GM23248 (cell line): ENCODE measurements around the gene GRM7. TPM values are rescaled to one million over a fixed set of nuclear protein-coding genes. Genes with fewer than 3 reads are reported as not detected.

Source experiments
- DNase-seq: peaks from one replicate; pipeline ENCODE4 v3.0.0-alpha.2; 2015
- H2AFZ ChIP-seq: fragments of 200-600 bp; sonication (generic); 2 replicates; pipeline ENCODE4 v1.6.1; 2016; ENCODE audit warnings: antibody characterized with exemption
- H3F3A ChIP-seq: fragments of 200-600 bp; sonication (generic); 2 replicates; pipeline ENCODE4 v1.6.1; 2016; ENCODE audit warnings: mild to moderate bottlenecking, antibody characterized with exemption, mixed run types; ENCODE audit not compliant: insufficient read depth
- H3K27ac ChIP-seq: fragments of 200-600 bp; sonication (generic); 2 replicates; pipeline ENCODE4 v1.5.1; 2016; ENCODE audit warnings: mild to moderate bottlenecking
- H3K27me3 ChIP-seq: fragments of 200-600 bp; sonication (generic); replicated peaks from 2 replicates; pipeline ENCODE4 v1.6.1; 2016; ENCODE audit warnings: mild to moderate bottlenecking; ENCODE audit not compliant: insufficient read depth
- H3K36me3 ChIP-seq: fragments of 200-600 bp; sonication (generic); 2 replicates; pipeline ENCODE4 v1.6.1; 2016; ENCODE audit warnings: low read depth, mild to moderate bottlenecking
- H3K4me1 ChIP-seq: fragments of 200-600 bp; sonication (generic); 2 replicates; pipeline ENCODE4 v1.6.1; 2016; ENCODE audit warnings: mild to moderate bottlenecking; ENCODE audit not compliant: insufficient read depth
- H3K4me2 ChIP-seq: fragments of 200-600 bp; sonication (generic); one replicate; pipeline ENCODE4 v1.6.1; 2016; ENCODE audit warnings: mild to moderate bottlenecking; ENCODE audit not compliant: unreplicated experiment
- H3K4me3 ChIP-seq: fragments of 200-600 bp; sonication (generic); 2 replicates; pipeline ENCODE4 v1.5.1; 2016; ENCODE audit warnings: mild to moderate bottlenecking
- H3K79me2 ChIP-seq: fragments of 200-600 bp; sonication (generic); 2 replicates; pipeline ENCODE4 v1.6.1; 2016; ENCODE audit warnings: mild to moderate bottlenecking; ENCODE audit not compliant: insufficient read depth
- H3K9ac ChIP-seq: fragments of 200-600 bp; sonication (generic); 2 replicates; pipeline ENCODE4 v1.6.1; 2016; ENCODE audit warnings: mild to moderate bottlenecking
- H3K9me2 ChIP-seq: fragments of 200-600 bp; sonication (generic); 2 replicates; pipeline ENCODE4 v1.6.1; 2016; ENCODE audit warnings: mixed run types, mild to moderate bottlenecking, moderate library complexity; ENCODE audit not compliant: insufficient read depth
- H3K9me3 ChIP-seq: fragments of 200-600 bp; sonication (generic); one replicate; pipeline ENCODE4 v1.6.1; 2017; ENCODE audit warnings: low read depth
- H4K20me1 ChIP-seq: fragments of 200-600 bp; sonication (generic); 2 replicates; pipeline ENCODE4 v1.6.0; 2016; ENCODE audit not compliant: insufficient read depth
- EZH2 ChIP-seq: fragments of 200-600 bp; sonication (generic); IDR thresholded peaks from 2 replicates; pipeline ENCODE4 v1.6.1; 2018; ENCODE audit warnings: antibody characterized with exemption, mild to moderate bottlenecking; ENCODE audit not compliant: insufficient read depth, poor library complexity, severe bottlenecking
- EZH2phosphoT487 ChIP-seq: fragments of 200-600 bp; sonication (generic); IDR thresholded peaks from 2 replicates; pipeline ENCODE4 v1.6.1; 2018; ENCODE audit warnings: antibody characterized with exemption, moderate library complexity, mild to moderate bottlenecking, low read depth; ENCODE audit not compliant: insufficient read depth
- WGBS, 2 experiments: methylation state at CpG; one replicate each; pipeline ENCODE4 v1.1.6; 2015 to 2017; ENCODE audit warnings: low lambda C conversion rate in 2 of 2, low coverage in 1 of 2; ENCODE audit errors: missing lambda C conversion rate in 2 of 2; 5-methylcytosine and 5-hydroxymethylcytosine counted together
- in situ Hi-C: fragments of 300-500 bp; cut with MboI; formaldehyde crosslinking; loops from 2 replicates; pipeline ENCODE4 v1.15.0; 2020
- polyA plus RNA-seq: library from polyadenylated mRNA; unstranded; fragments of >200 nt; fragmentation: Nextera tagmentation; extraction: Ambion mirVana; gene quantifications from 2 replicates; pipeline ENCODE4 v1.2.1, GENCODE V29; 2016
- total RNA-seq: library from RNA; depleted of rRNA; stranded (reverse); fragments of >200 nt; shearing (Covaris generic); gene quantifications from 2 replicates; pipeline ENCODE4 v1.2.3, GENCODE V29; 2014

GRM7 gene
- total and polyA plus RNA-seq, 2 experiments from 2014 or later, result not detected

DNA sequence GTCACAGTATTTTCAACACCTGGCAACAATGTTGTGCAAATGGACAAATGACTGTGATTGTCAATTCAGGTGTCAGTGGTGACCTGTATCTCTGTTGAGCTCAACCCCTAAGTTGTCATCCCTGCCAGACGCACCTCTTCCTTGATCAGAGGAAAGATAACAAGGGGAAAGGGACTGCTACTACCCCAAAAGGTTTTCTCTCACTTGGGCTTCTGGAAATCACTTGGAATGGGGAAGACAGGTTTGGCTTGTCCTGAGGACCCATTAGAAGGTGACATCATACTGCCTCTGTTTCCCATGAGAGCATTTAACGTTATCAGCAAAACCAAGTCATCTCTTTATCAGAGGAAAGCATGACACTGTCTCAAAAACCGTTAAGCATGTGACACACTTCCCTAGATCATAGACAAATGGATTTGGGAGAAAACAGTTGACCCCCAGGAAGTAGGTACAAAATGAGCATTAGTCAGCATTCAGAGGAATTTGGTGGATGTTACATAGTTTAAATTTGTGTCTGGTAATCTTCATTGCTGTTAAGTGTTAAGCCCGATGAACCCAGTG, 769.5 kb downstream of the GRM7 start:
- no peak overlapping the region for H3K4me3 ChIP-seq
- in situ Hi-C loops, result no loop called here
- 22 to 28% methylated on average over 4 of the region's 4 CpGs for WGBS, 2 experiments
- H3K4me2 ChIP-seq, result no peak overlapping the region
- no peak overlapping the region for H2AFZ ChIP-seq
- no peaks in the 10 kb centered on the region for H3K4me1 ChIP-seq
- no peak overlapping the region for H3K27ac ChIP-seq
- H3K27me3 ChIP-seq, result no peaks in the 10 kb centered on the region
- H3K9me2 ChIP-seq, result no peaks in the 10 kb centered on the region
- H3K79me2 ChIP-seq, result no peaks in the 10 kb centered on the region
- no peaks in the 10 kb centered on the region for H3K36me3 ChIP-seq
- no peaks in the 10 kb centered on the region for H4K20me1 ChIP-seq
- no peak for DNase-seq
- no peaks in the 10 kb centered on the region for H3F3A ChIP-seq
- TF ChIP-seq EZH2phosphoT487 (no peak), EZH2 (no peak)
- no peak overlapping the region for H3K9ac ChIP-seq
- H3K9me3 ChIP-seq, result no peaks in the 10 kb centered on the region

DNA sequence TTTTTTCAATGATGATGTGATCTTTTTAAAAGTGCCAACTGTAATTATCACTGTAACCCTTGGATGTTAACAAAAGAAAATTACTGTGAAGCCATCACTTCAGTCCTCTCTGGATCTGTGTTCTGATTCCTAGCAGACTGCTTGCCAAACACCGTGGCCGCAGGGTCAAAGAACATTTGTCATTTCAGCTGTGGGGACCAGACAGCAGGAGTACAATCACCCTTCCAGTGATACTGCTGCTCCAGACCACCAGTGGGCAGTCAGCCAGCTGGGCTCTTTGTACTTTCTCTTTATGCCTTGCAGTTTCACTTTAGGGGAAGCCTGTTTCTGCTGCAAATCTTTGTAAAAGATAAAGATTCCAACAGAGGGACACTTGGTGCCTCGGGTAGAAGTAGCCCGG, 770.0 kb downstream of the GRM7 start:
- Histone ChIP-seq H4K20me1 (no peaks in the 10 kb centered on the region), H3K36me3 (no peaks in the 10 kb centered on the region), H3K27me3 (no peaks in the 10 kb centered on the region), H3K27ac (no peak overlapping the region), H3K9me2 (no peaks in the 10 kb centered on the region), H3K9ac (no peak overlapping the region), H3K4me2 (no peak overlapping the region), H3F3A (no peaks in the 10 kb centered on the region), H3K4me3 (no peak overlapping the region), H3K79me2 (no peaks in the 10 kb centered on the region), H3K9me3 (no peaks in the 10 kb centered on the region), H2AFZ (no peak overlapping the region), H3K4me1 (no peaks in the 10 kb centered on the region)
- WGBS, 2 experiments, result 5 to 6% methylated on average over 4 of the region's 4 CpGs
- TF ChIP-seq EZH2 (no peak), EZH2phosphoT487 (no peak)
- DNase-seq, result no peak
- in situ Hi-C loops, result no loop called here

DNA sequence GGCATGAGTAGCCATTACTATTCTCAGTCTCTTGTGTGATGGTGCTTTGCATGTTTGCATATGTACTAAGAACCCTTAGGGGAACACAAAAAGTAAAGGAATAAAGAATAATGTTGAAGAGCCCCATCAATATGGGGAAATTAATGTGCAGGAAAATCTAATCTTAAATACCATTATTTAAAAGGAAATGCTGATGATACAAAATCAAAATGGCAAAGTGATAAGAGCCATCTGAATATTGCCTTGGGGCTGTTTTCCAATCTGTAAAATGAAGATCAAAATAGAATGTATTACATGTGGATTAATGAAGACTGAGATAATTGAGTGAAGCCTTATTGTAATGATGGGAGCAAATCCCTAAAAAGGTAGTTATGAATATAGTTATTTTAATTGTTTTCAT, 771.4 kb downstream of the GRM7 start:
- H3K9me2 ChIP-seq, result no peaks in the 10 kb centered on the region
- H3K9ac ChIP-seq, result no peak overlapping the region
- no peak overlapping the region for H3K4me2 ChIP-seq
- no peaks in the 10 kb centered on the region for H3K79me2 ChIP-seq
- in situ Hi-C loops, result no loop called here
- no peaks in the 10 kb centered on the region for H3K27me3 ChIP-seq
- no peaks in the 10 kb centered on the region for H3K4me1 ChIP-seq
- no peak overlapping the region for H3K4me3 ChIP-seq
- H2AFZ ChIP-seq, result no peak overlapping the region
- no peak for DNase-seq
- H3F3A ChIP-seq, result no peaks in the 10 kb centered on the region
- no peaks in the 10 kb centered on the region for H4K20me1 ChIP-seq
- H3K9me3 ChIP-seq, result no peaks in the 10 kb centered on the region
- no peak overlapping the region for H3K27ac ChIP-seq
- no peaks in the 10 kb centered on the region for H3K36me3 ChIP-seq
- TF ChIP-seq EZH2 (no peak), EZH2phosphoT487 (no peak)

DNA sequence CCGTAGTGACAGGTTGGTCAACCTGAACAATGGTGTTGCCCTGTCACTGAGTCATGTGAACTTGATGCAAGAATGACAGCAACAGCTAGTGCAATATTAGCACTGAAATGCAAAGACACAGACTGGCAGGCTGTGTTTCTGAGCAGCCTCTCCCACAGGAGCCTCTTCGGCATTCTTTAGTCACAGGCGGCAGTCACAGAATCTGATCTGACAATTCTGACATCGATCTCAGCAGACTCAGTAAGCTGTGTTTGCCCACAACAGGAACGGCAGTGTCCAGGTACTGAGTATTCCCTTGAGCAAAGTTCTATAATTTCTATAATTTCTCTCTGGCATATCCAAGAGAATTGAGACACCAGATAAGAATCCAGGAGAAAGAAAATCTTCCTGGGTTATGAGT, 776.8 kb downstream of the GRM7 start:
- Histone ChIP-seq H3K9me3 (no peaks in the 10 kb centered on the region), H3K27ac (no peak overlapping the region), H3K9me2 (no peaks in the 10 kb centered on the region), H3K79me2 (no peaks in the 10 kb centered on the region), H3K27me3 (no peaks in the 10 kb centered on the region), H3K4me1 (no peaks in the 10 kb centered on the region), H3K36me3 (no peaks in the 10 kb centered on the region), H3K4me2 (no peak overlapping the region), H3K9ac (no peak overlapping the region), H3K4me3 (no peak overlapping the region), H4K20me1 (no peaks in the 10 kb centered on the region), H3F3A (no peaks in the 10 kb centered on the region), H2AFZ (no peak overlapping the region)
- in situ Hi-C loops, result no loop called here
- DNase-seq, result no peak
- no peak for TF ChIP-seq EZH2phosphoT487
- no peak for TF ChIP-seq EZH2
- WGBS, 2 experiments, result 37 to 43% methylated on average over 5 of the region's 5 CpGs

DNA sequence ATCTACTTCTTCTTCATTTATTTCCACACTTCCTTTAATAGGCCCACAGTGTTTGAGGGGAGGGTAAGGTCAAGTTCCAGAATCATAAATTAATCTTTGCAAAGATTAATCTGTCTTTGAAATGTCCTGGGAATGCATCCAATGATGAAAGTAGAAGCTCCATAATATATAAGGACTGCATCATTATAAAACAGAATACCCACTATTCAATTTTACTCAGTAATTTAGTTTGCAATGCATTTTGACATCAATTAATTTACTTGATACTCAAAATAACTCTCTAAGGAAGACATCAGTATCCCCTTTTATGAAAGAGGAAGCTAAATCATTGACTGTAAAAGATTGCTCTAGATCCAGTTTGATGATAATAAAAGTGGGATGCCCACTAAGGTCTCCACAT, 777.2 kb downstream of the GRM7 start:
- Histone ChIP-seq H3K4me1 (no peaks in the 10 kb centered on the region), H3F3A (no peaks in the 10 kb centered on the region), H2AFZ (no peak overlapping the region), H3K9me3 (no peaks in the 10 kb centered on the region), H3K4me3 (no peak overlapping the region), H3K9me2 (no peaks in the 10 kb centered on the region), H3K4me2 (no peak overlapping the region), H3K79me2 (no peaks in the 10 kb centered on the region), H3K27me3 (no peaks in the 10 kb centered on the region), H4K20me1 (no peaks in the 10 kb centered on the region), H3K36me3 (no peaks in the 10 kb centered on the region), H3K27ac (no peak overlapping the region), H3K9ac (no peak overlapping the region)
- in situ Hi-C loops, result no loop called here
- DNase-seq, result no peak
- TF ChIP-seq EZH2 (no peak), EZH2phosphoT487 (no peak)
